ENCODE data around the gene SCART1. TPM values are rescaled to one million over a fixed set of nuclear protein-coding genes. Genes with fewer than 3 reads are reported as not detected.

The SCART1 gene
- total and polyA plus RNA-seq, 2 donors (not counting 3 experiments of a cell fraction or from before 2014, with no cell fraction given), result 0.90 to 1.0 TPM

DNA sequence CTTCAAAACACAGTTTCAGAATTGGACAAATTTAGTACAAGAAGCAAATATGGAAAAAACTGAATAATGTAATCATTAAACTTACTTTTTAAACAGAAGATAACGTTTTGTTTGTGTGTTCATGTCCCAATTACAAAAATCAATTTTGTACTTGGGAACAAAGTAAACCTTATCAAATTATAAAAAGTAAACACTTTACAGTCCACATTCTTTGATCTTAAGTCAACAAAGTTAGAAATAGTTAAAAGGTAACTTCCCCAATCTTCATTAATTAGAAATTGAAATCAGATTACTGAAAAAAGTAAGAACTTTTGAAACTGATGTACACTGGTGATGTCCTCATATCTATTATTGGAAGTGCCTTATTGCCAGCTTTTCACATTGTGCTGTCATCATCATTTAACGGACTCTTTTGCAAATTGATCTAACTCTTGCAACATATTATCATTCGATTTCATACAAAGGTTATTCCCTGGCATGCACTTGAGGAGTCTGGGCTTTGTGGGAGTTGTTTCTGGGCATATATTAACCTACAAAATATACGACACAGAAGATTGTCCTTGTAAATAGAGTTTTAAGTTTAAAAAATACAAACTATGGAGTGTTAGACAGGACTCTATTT lies 58.3 kb downstream of the SCART1 start:
- no peaks in the 10 kb centered on the region for H3K79me2 ChIP-seq (ENCODE audit: control insufficient read depth, insufficient read depth, low read length)
- no peak overlapping the region for H3K4me3 ChIP-seq (replicated peaks in 1 of 3; ENCODE audit: insufficient read depth in 1 of 3, low read depth in 1 of 3, low read length in 3 of 3)
- POLR2A ChIA-PET, result no interaction called here
- no peaks in the 10 kb centered on the region for H3K9me1 ChIP-seq (replicated peaks; ENCODE audit: control insufficient read depth, extremely low read depth, insufficient read depth, low read length)
- H4K20me1 ChIP-seq (replicated peaks; ENCODE audit: control insufficient read depth, extremely low read depth, insufficient read depth, low read length), result no peaks in the 10 kb centered on the region
- H3K9me3 ChIP-seq (replicated peaks; ENCODE audit: control insufficient read depth, insufficient read depth, low read length), result peaks cover 4% of the 10 kb centered on the region
- FAIRE-seq, result no peak
- DNase-seq (ENCODE audit: low read depth, low spot score), result no peak
- dilution Hi-C loops (cut with MboI; ENCODE audit: extremely low pct_ligation_motif_present, low sequenced_read_pairs), result no loop called here
- no peaks in the 10 kb centered on the region for H3K4me1 ChIP-seq (ENCODE audit: control insufficient read depth, extremely low read depth, insufficient read depth, low read length)
- no peak overlapping the region for H3K4me2 ChIP-seq (ENCODE audit: insufficient read depth, low read length)
- no peak overlapping the region for H2AFZ ChIP-seq (ENCODE audit: low read depth, low read length)
- TF ChIP-seq EZH2 (IDR thresholded peaks at IDR 0.05; ENCODE audit: borderline replicate concordance, low read depth, low read length, severe bottlenecking) (no peak), FOS (IDR thresholded peaks at IDR 0.05; ENCODE audit: borderline replicate concordance, insufficient read depth, low read length) (no peak), GATA2 (IDR thresholded peaks at IDR 0.05; ENCODE audit: insufficient read depth, insufficient read length, low read depth, low read length) (no peak), POLR2A (IDR thresholded peaks at IDR 0.05; ENCODE audit: low read depth, low read length) (no peak), POLR2AphosphoS5 (IDR thresholded peaks at IDR 0.05; ENCODE audit: insufficient read depth, low read depth, low read length) (no peak), JUN (IDR thresholded peaks at IDR 0.05; ENCODE audit: borderline replicate concordance, insufficient read depth, insufficient read length, low read depth) (no peak), MYC (IDR thresholded peaks at IDR 0.05; ENCODE audit: low read depth, low read length) (no peak)
- TF ChIP-seq, protein P1, sequence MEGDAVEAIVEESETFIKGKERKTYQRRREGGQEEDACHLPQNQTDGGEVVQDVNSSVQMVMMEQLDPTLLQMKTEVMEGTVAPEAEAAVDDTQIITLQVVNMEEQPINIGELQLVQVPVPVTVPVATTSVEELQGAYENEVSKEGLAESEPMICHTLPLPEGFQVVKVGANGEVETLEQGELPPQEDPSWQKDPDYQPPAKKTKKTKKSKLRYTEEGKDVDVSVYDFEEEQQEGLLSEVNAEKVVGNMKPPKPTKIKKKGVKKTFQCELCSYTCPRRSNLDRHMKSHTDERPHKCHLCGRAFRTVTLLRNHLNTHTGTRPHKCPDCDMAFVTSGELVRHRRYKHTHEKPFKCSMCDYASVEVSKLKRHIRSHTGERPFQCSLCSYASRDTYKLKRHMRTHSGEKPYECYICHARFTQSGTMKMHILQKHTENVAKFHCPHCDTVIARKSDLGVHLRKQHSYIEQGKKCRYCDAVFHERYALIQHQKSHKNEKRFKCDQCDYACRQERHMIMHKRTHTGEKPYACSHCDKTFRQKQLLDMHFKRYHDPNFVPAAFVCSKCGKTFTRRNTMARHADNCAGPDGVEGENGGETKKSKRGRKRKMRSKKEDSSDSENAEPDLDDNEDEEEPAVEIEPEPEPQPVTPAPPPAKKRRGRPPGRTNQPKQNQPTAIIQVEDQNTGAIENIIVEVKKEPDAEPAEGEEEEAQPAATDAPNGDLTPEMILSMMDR (IDR thresholded peaks at IDR 0.05; ENCODE audit: extremely low read depth in 1 of 2, insufficient read depth in 1 of 2, low read depth in 1 of 2, low read length in 2 of 2), result no peak
- TF ChIP-seq, protein P2, sequence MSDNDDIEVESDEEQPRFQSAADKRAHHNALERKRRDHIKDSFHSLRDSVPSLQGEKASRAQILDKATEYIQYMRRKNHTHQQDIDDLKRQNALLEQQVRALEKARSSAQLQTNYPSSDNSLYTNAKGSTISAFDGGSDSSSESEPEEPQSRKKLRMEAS (IDR thresholded peaks at IDR 0.05; ENCODE audit: insufficient read depth, insufficient read length), result no peak
- H3K36me3 ChIP-seq (ENCODE audit: control insufficient read depth in 2 of 2, extremely low read depth in 1 of 2, insufficient read depth in 2 of 2, low read length in 2 of 2), result no peaks in the 10 kb centered on the region
- intact Hi-C loops (cut with micrococcal nuclease), result no loop called here
- CTCF ChIA-PET, result no interaction called here
- no peak overlapping the region for H3K27ac ChIP-seq (ENCODE audit: insufficient read depth, low read depth, low read length)
- no TSS peak for BruUV-seq (replicated peaks)
- H3K27me3 ChIP-seq (ENCODE audit: control insufficient read depth in 2 of 2, insufficient read depth in 2 of 2, low read length in 2 of 2), result peaks cover 0 to 6% of the 10 kb centered on the region in 2 experiments
- no peak overlapping the region for H3K9ac ChIP-seq (replicated peaks; ENCODE audit: extremely low read depth, insufficient read depth, low read length)
